T47D (cell line): ENCODE data around the gene GMDS.

Experiments used
- DNase-seq, 2 experiments: peaks; one replicate each; pipeline versions ENCODE4 v3.0.0 to v3.0.0-alpha.2; 2011 to 2012; ENCODE audit warnings: low read depth in 1 of 2, low spot score in 1 of 2
- JUND ChIP-seq: IDR thresholded peaks from 2 replicates; pipeline ENCODE4 v1.6.1; 2012; ENCODE audit warnings: low read depth
- in situ Hi-C: cut with HindIII; loops from 2 replicates; pipeline ENCODE4 v1.10.0; 2016; ENCODE audit warnings: low sequenced_read_pairs, low pct_unique_long_range_greater_than_20kb

The GMDS gene

GRCh38 chr6:2103765-2104523, 141.5 kb downstream of the GMDS start:
- in situ Hi-C loops: no loop called here
- peak; percentile 23 to 75 for DNase-seq

GRCh38 chr6:2102966-2103365, 142.4 kb downstream of the GMDS start:
- DNase-seq: no peak
- in situ Hi-C loops: no loop called here
- TF ChIP-seq JUND: no peak

More at GRCh38 chr6:2103765-2104523, 141.5 kb downstream of the GMDS start:
- TF ChIP-seq JUND: no peak

DNA sequence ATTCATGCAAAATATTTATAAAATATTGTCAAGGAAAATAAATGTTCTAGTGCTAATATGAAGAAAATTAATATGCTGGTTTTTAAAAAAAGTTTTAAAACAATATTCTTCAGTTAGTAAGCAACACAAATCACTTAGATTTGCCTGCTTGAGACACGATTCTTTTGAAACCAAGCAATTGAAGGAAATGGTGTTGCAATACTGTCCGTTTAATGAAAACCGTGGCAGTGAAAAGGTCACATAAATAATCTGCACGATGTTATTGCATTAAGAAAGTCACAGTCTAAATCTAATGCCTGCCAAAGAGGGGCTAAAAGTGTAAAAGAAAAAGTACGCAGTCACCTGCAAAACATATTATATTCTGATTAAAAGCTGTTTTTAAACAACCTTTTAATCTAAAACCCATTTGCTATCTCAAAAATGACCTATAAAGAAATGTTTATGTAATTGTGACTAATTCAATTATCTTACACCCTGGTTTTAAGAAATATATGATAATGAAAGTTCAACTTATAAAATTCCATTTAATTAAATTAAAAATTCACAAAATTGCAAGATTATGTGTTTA, 143.0 kb downstream of the GMDS start:
- no peak for TF ChIP-seq JUND
- DNase-seq: no peak
- in situ Hi-C loops: no loop called here

GRCh38 chr6:2101213-2101612, 144.2 kb downstream of the GMDS start:
- no peak for DNase-seq
- in situ Hi-C loops: no loop called here
- TF ChIP-seq JUND: no peak

- DNase-seq: no peak
- in situ Hi-C loops: no loop called here
- no peak for TF ChIP-seq JUND
Measured at GRCh38 chr6:2099870-2100269, 145.5 kb downstream of the GMDS start.

DNA sequence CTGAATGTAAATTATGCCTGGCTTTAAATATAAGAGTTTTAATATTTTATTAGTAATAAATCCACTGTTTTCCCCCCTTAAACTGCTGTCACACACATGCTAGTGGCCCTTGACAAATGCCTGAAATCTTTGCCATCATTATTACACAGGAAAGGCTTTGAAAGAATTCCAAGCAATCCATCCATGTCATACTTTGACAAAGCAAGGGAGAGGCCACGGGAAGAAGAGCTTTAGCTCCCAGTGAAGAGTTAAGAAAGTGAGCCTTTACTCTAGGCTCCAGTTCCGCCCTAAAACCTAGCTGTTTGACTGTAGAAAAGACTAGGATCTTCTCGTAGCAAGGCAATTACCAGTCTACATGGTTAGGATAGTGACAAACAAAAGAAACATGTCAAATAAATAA, 147.9 kb downstream of the GMDS start:
- TF ChIP-seq JUND: no peak
- in situ Hi-C loops: no loop called here
- no peak for DNase-seq

DNA sequence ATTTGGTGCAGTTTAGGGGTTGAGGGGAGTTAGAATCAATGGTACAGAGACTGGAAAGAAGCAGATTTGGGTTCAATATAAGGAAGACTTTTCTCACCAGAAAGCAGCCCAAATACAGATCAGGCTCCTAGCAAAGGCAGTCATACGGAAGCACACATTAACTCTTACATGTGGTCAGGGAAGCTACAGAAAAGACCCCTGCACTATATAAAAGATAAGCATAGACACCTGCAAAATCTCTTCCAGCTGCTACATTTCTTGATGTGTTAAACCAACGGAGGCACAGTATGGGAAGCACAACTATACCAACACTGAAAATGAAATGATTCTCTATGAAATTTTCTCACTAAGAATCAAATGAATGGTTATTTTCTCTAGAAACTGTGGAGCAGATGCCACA, 150.8 kb downstream of the GMDS start:
- in situ Hi-C loops: no loop called here
- no peak for DNase-seq
- no peak for TF ChIP-seq JUND

GRCh38 chr6:2086326-2086965, 159.0 kb downstream of the GMDS start:
- no peak for TF ChIP-seq JUND
- in situ Hi-C loops: no loop called here
- DNase-seq: no peak

DNA sequence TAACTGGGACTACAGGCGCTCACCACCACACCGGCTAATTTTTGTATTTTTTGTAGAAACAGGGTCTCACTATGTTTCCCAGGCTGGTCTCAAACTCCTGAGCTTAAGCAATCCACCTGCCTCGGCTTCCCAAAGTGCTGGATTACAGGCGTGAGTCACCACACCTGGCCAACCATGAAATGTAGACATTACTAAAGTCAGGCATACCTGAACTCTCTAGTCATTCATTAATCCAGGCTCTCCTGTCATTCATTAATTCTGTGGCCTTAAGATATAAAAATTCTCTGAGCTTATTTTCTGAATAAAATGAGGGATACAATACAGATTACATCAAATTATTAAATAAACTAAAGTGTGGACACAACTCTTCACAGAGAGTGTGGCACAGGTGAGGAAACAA, 159.7 kb downstream of the GMDS start:
- no peak for TF ChIP-seq JUND
- DNase-seq: no peak
- in situ Hi-C loops: no loop called here

- TF ChIP-seq JUND: no peak
- no peak for DNase-seq
- in situ Hi-C loops: no loop called here
Measured at GRCh38 chr6:2081155-2082138, 164.0 kb downstream of the GMDS start.

DNA sequence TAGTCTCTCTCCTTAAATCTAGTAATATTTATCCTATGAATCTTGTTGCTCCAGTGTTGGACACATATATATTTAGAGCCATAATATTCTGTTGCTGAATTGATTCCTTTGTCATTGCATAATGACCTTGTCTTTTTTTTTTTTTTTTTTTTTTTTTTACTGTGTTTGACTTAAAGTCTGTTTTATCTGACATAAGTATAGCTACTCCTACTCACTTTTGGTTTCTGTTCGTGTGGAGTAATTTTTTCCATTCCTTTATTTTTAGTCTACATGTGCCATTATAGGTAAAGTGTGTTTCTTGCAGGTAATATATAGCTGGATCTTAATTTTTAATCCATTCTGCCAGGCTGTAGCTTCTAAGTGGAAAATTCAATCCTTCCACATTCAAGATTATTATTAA, 166.5 kb downstream of the GMDS start:
- no peak for DNase-seq
- in situ Hi-C loops: no loop called here
- no peak for TF ChIP-seq JUND

- in situ Hi-C loops: no loop called here
- DNase-seq: no peak
- no peak for TF ChIP-seq JUND
Measured at GRCh38 chr6:2077826-2078225, 167.6 kb downstream of the GMDS start.

DNA sequence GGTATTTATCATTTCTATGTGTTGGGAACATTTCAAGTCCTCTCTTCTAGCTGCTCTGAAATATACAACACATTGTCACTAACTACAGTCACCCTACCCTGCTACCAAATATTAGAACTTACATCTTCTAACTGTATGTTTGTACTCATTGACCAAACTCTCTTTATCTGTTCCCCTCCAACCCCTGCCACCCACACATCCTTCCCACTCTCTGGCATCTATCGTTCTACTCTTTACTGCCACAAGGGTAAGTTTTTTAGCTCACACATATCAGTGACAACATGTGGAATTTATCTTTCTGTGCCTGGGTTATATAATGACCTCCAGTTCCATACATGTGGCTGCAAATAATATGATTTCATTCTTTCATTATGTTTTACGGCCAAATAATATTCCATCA, 171.9 kb downstream of the GMDS start:
- no peak for TF ChIP-seq JUND
- in situ Hi-C loops: no loop called here
- no peak for DNase-seq
